Endothelial cell of umbilical vein (primary cell): ENCODE results near the gene FOXK1. TPM values are rescaled to one million over a fixed set of nuclear protein-coding genes. Genes with fewer than 3 reads are reported as not detected.

Experiments
- BruUV-seq: library from RNA; stranded (reverse); fragments of 400-500 nt; replicated peaks from 2 replicates; lab custom pipeline; 2021; lab: Mats Ljungman, UMichigan
- CTCF ChIA-PET: fragments of 300-600, 350-600 bp; sonication (Branson Sonifier 250); formaldehyde crosslinking; loops from one replicate; lab custom pipeline; 2021; ENCODE audit warnings: antibody characterized with exemption, inconsistent platforms; lab: Charles Lee
- POLR2A ChIA-PET: fragments of 300-600, 350-600 bp; sonication (Branson Sonifier 250); formaldehyde crosslinking; loops from one replicate; lab custom pipeline; 2021; ENCODE audit warnings: antibody characterized with exemption, inconsistent platforms; lab: Charles Lee
- DNase-seq: peaks from one replicate; pipeline ENCODE4 v3.0.0-alpha.2; 2011; ENCODE audit warnings: low read depth, low spot score
- FAIRE-seq: peaks from 2 replicates; lab custom pipeline; 2011; peaks lifted over from hg19 to GRCh38; lab: Jason Lieb, UNC
- H2AFZ ChIP-seq: 2 replicates; pipeline ENCODE4 v1.6.0; 2012; ENCODE audit warnings: low read depth, low read length, control low read depth, inconsistent platforms
- H3K27ac ChIP-seq: 2 replicates; pipeline ENCODE4 v1.5.1; 2011; ENCODE audit warnings: low read depth, mild to moderate bottlenecking, control low read depth, low read length, moderate library complexity; ENCODE audit not compliant: insufficient read depth
- H3K27me3 ChIP-seq, 2 experiments: 2 replicates each; pipeline versions ENCODE4 v1.6.0 to v1.6.1; 2011; ENCODE audit warnings: low read length in 2 of 2, mixed read lengths in 1 of 2; ENCODE audit not compliant: control insufficient read depth in 2 of 2, insufficient read depth in 2 of 2
- H3K36me3 ChIP-seq, 2 experiments: 2 replicates in 1 of 2; 3 replicates in 1 of 2; pipeline ENCODE4 v1.5.1; 2011; ENCODE audit warnings: low read length in 2 of 2, mild to moderate bottlenecking in 1 of 2, moderate library complexity in 1 of 2; ENCODE audit not compliant: control insufficient read depth in 2 of 2, insufficient read depth in 2 of 2; ENCODE audit errors: extremely low read depth in 1 of 2
- H3K4me1 ChIP-seq: 3 replicates; pipeline ENCODE4 v1.5.1; 2011; ENCODE audit warnings: mild to moderate bottlenecking, low read length; ENCODE audit not compliant: control insufficient read depth, insufficient read depth; ENCODE audit errors: extremely low read depth
- H3K4me2 ChIP-seq: 2 replicates; pipeline ENCODE4 v1.6.1; 2011; ENCODE audit warnings: low read length, control low read depth, mixed read lengths; ENCODE audit not compliant: insufficient read depth
- H3K4me3 ChIP-seq, 3 experiments: fragments of 200-600 bp in 1 of 3; sonication (generic), shearing (Covaris generic) in 1 of 3; replicated peaks in 1 of 3; 2 replicates each; pipeline ENCODE4 v1.5.1; 2011 to 2016; ENCODE audit warnings: control low read depth in 3 of 3, low read length in 3 of 3, mild to moderate bottlenecking in 2 of 3, inconsistent platforms in 1 of 3, low read depth in 1 of 3, moderate library complexity in 1 of 3; ENCODE audit not compliant: insufficient read depth in 1 of 3
- H3K79me2 ChIP-seq: 2 replicates; pipeline ENCODE4 v1.6.0; 2012; ENCODE audit warnings: low read length, inconsistent platforms; ENCODE audit not compliant: control insufficient read depth, insufficient read depth
- H3K9ac ChIP-seq: replicated peaks from 2 replicates; pipeline ENCODE3; 2011; ENCODE audit warnings: low read length, control low read depth; ENCODE audit not compliant: insufficient read depth; ENCODE audit errors: extremely low read depth
- H3K9me1 ChIP-seq: replicated peaks from 3 replicates; pipeline ENCODE4 v1.6.0; 2011; ENCODE audit warnings: mild to moderate bottlenecking, low read length; ENCODE audit not compliant: control insufficient read depth, insufficient read depth; ENCODE audit errors: extremely low read depth
- H3K9me3 ChIP-seq: replicated peaks from 2 replicates; pipeline ENCODE4 v1.5.1; 2012; ENCODE audit warnings: low read length, inconsistent platforms; ENCODE audit not compliant: control insufficient read depth, insufficient read depth
- H4K20me1 ChIP-seq: replicated peaks from 2 replicates; pipeline ENCODE3; 2011; ENCODE audit warnings: mild to moderate bottlenecking, low read length; ENCODE audit not compliant: control insufficient read depth, insufficient read depth; ENCODE audit errors: extremely low read depth
- EZH2 ChIP-seq: IDR thresholded peaks from 2 replicates; pipeline ENCODE4 v1.6.1; 2012; ENCODE audit warnings: borderline replicate concordance, low read depth, mild to moderate bottlenecking, moderate library complexity, low read length, inconsistent platforms; ENCODE audit not compliant: severe bottlenecking
- FOS ChIP-seq: IDR thresholded peaks from 2 replicates; pipeline ENCODE4 v1.6.1; 2011; ENCODE audit warnings: mild to moderate bottlenecking, low read length, moderate library complexity, borderline replicate concordance; ENCODE audit not compliant: insufficient read depth
- GATA2 ChIP-seq: IDR thresholded peaks from 2 replicates; pipeline ENCODE4 v1.7.0; 2011; ENCODE audit warnings: low read depth, mild to moderate bottlenecking, moderate library complexity, mixed read lengths, low read length; ENCODE audit not compliant: insufficient read length, insufficient read depth
- JUN ChIP-seq: IDR thresholded peaks from 2 replicates; pipeline ENCODE4 v1.6.1; 2011; ENCODE audit warnings: borderline replicate concordance, low read depth; ENCODE audit not compliant: insufficient read length, insufficient read depth
- MYC ChIP-seq: IDR thresholded peaks from one replicate; pipeline ENCODE4 v1.6.1; 2011; ENCODE audit warnings: mild to moderate bottlenecking, low read depth, low read length
- POLR2A ChIP-seq: IDR thresholded peaks from 2 replicates; pipeline ENCODE4 v1.6.1; 2012; ENCODE audit warnings: low read depth, mild to moderate bottlenecking, control low read depth, low read length
- POLR2AphosphoS5 ChIP-seq: IDR thresholded peaks from 2 replicates; pipeline ENCODE4 v1.6.1; 2012; ENCODE audit warnings: low read depth, mild to moderate bottlenecking, control low read depth, low read length, moderate library complexity; ENCODE audit not compliant: insufficient read depth
- dilution Hi-C: fragments of 300-500 bp; cut with MboI; formaldehyde crosslinking; loops from one replicate; pipeline ENCODE4 v1.15.0; 2019; ENCODE audit warnings: low sequenced_read_pairs; ENCODE audit not compliant: extremely low pct_ligation_motif_present
- intact Hi-C: fragments of 100-400 bp; cut with micrococcal nuclease; formaldehyde crosslinking; loops from one replicate; pipeline ENCODE4 v1.10.0; 2022
- polyA plus RNA-seq, 4 experiments: library from polyadenylated mRNA; depleted of rRNA in 3 of 4; stranded (reverse) in 3 of 4; unstranded in 1 of 4; fragments of >200 nt; gene quantifications; 2 replicates each; pipeline versions ENCODE4 v1.2.1 to v1.2.3, GENCODE V29; 2011 to 2012; ENCODE audit warnings: missing spikeins in 1 of 4
- total RNA-seq: library from RNA; stranded (reverse); gene quantifications from 2 replicates; pipeline ENCODE4 v1.2.3, GENCODE V29; 2021
- TF ChIP-seq, protein P1 (sequence below), 2 donors: IDR thresholded peaks; 1 replicate in 1 of 2; 2 replicates in 1 of 2; pipeline ENCODE4 v1.5.1; 2011; ENCODE audit warnings: low read length in 2 of 2, mild to moderate bottlenecking in 2 of 2, moderate library complexity in 2 of 2, control low read depth in 1 of 2, inconsistent platforms in 1 of 2, low read depth in 1 of 2; ENCODE audit not compliant: insufficient read depth in 1 of 2; ENCODE audit errors: extremely low read depth in 1 of 2
- TF ChIP-seq, protein P2 (sequence below): IDR thresholded peaks from 2 replicates; pipeline ENCODE4 v1.6.1; 2011; ENCODE audit not compliant: insufficient read depth, insufficient read length

FOXK1 gene
- total and polyA plus RNA-seq, 2 donors (not counting 3 experiments of a cell fraction or from before 2014, with no cell fraction given) = 8.0 to 52.1 TPM

DNA sequence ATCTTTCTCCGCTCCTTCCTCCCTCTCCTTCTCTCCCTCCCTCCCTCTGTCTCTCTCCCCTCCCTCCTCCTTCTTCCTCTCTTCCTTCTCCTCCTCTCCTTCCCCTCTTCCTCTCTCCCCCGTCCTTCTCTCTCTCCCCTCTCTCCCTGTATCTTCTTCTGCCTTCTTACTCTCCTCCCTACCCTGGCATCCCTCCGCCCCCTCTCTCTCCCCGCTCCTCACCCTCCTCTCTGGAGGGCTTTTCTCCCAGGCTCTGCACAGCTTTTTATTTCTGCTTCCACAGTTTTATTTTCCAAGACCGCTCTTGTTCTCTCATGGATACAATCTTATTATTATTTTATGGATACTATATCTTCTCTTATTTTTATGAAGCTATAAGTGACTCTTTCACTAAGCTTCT is 125.9 kb downstream of the FOXK1 start:
- CTCF ChIA-PET = interaction anchor here (0.9 to 1.1 kb wide), 2 partner anchors 9 to 16 kb away, joined by 3 to 4 read pairs; no protein-coding TSS in a partner anchor
- FAIRE-seq (no peak), DNase-seq (no peak)
- Histone ChIP-seq H3K9me1 (no peaks in the 10 kb centered on the region), H3K9ac (no peak overlapping the region), H4K20me1 (no peaks in the 10 kb centered on the region), H3K79me2 (no peaks in the 10 kb centered on the region), H3K4me2 (no peak overlapping the region), H3K4me1 (no peaks in the 10 kb centered on the region), H3K4me3 (no peak overlapping the region), H3K36me3 (no peaks in the 10 kb centered on the region), H3K9me3 (no peaks in the 10 kb centered on the region), H3K27me3 (no peaks in the 10 kb centered on the region), H2AFZ (no peak overlapping the region), H3K27ac (no peak overlapping the region)
- TF ChIP-seq FOS = no peak
- TF ChIP-seq, protein P1, sequence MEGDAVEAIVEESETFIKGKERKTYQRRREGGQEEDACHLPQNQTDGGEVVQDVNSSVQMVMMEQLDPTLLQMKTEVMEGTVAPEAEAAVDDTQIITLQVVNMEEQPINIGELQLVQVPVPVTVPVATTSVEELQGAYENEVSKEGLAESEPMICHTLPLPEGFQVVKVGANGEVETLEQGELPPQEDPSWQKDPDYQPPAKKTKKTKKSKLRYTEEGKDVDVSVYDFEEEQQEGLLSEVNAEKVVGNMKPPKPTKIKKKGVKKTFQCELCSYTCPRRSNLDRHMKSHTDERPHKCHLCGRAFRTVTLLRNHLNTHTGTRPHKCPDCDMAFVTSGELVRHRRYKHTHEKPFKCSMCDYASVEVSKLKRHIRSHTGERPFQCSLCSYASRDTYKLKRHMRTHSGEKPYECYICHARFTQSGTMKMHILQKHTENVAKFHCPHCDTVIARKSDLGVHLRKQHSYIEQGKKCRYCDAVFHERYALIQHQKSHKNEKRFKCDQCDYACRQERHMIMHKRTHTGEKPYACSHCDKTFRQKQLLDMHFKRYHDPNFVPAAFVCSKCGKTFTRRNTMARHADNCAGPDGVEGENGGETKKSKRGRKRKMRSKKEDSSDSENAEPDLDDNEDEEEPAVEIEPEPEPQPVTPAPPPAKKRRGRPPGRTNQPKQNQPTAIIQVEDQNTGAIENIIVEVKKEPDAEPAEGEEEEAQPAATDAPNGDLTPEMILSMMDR (IDR thresholded peaks at IDR 0.05; ENCODE audit: extremely low read depth in 1 of 2, insufficient read depth in 1 of 2, low read depth in 1 of 2, low read length in 2 of 2) = no peak
- TF ChIP-seq POLR2A = no peak
- TF ChIP-seq, protein P2, sequence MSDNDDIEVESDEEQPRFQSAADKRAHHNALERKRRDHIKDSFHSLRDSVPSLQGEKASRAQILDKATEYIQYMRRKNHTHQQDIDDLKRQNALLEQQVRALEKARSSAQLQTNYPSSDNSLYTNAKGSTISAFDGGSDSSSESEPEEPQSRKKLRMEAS = no peak
- no peak for TF ChIP-seq GATA2
- TF ChIP-seq POLR2AphosphoS5 = no peak
- TF ChIP-seq JUN = no peak
- TF ChIP-seq EZH2 = no peak
- TF ChIP-seq MYC = no peak
- POLR2A ChIA-PET = no interaction called here
- intact Hi-C loops = no loop called here
- dilution Hi-C loops = no loop called here
- no TSS peak for BruUV-seq
